Measurements from ENCODE around the gene KIAA1328. TPM values are rescaled to one million over a fixed set of nuclear protein-coding genes. Genes with fewer than 3 reads are reported as not detected.

Gene KIAA1328
- total RNA-seq, 4 donors from 2014 or later, result 16.1 to 32.0 (median 20.1) TPM

- no peak overlapping the region for H3K4me3 ChIP-seq (ENCODE audit: low read depth, poor library complexity, severe bottlenecking)
- TF ChIP-seq CTCF (IDR thresholded peaks at IDR 0.05) (no peak), POLR2A (IDR thresholded peaks at IDR 0.05) (no peak)
- intact Hi-C loops (cut with DNase I; ENCODE audit: low total_unique reads), result no loop called here
- WGBS, 2 donors, result 93 to 98% methylated on average over 1 of the region's 1 CpG
- no peak for DNase-seq (ENCODE audit: low spot score in 2 of 2)
Measured at GRCh38 chr18:37210781-37211180, 381.9 kb downstream of the KIAA1328 start.

GRCh38 chr18:37218022-37218590 is 389.2 kb downstream of the KIAA1328 start:
- no peak overlapping the region for H3K4me3 ChIP-seq (ENCODE audit: low read depth, poor library complexity, severe bottlenecking)
- intact Hi-C loops (cut with DNase I; ENCODE audit: low total_unique reads), result no loop called here
- TF ChIP-seq CTCF (IDR thresholded peaks at IDR 0.05) (no peak), POLR2A (IDR thresholded peaks at IDR 0.05) (no peak)
- WGBS, 2 donors, result 53 to 61% methylated on average over 2 of the region's 2 CpGs
- no peak for DNase-seq (ENCODE audit: low spot score in 2 of 2)

GRCh38 chr18:37219257-37219656 is 390.3 kb downstream of the KIAA1328 start:
- intact Hi-C loops (cut with DNase I; ENCODE audit: low total_unique reads), result no loop called here
- WGBS, 2 donors, result 70 to 78% methylated on average over 7 of the region's 7 CpGs
- H3K4me3 ChIP-seq (ENCODE audit: low read depth, poor library complexity, severe bottlenecking), result no peak overlapping the region
- no peak for TF ChIP-seq POLR2A (IDR thresholded peaks at IDR 0.05)
- no peak for TF ChIP-seq CTCF (IDR thresholded peaks at IDR 0.05)
- DNase-seq (ENCODE audit: low spot score in 2 of 2), result no peak

DNA sequence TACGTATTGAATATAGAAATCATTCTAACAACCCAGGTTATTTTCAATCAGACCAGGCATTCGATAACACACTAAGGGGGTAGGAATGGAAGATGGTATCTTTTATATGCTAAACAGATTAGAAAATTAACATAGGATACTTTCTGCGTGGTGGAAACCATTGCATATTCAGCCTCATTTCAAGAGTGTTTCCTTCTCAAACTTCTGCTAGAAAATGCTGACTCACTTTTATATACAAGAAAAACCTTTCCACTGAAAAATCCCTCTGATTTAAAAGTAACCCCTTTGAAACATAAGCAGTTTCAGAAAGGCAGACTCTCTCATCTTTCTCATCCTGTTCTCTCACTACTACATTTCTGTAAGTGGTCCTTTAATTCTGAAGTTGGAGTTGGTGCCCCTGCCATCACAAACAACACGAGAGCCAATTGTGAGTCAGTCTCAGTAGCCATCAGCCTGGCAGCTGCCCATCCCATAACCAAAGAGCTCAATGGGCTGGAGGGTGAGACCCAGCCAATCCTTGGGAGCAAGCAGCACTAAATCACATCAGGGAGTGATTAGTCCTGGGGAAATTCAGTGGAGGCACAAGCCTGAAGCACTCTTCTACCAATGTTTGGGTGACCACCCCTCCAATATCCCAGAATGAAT is 393.5 kb downstream of the KIAA1328 start:
- intact Hi-C loops (cut with DNase I; ENCODE audit: low total_unique reads), result no loop called here
- H3K4me3 ChIP-seq (ENCODE audit: low read depth, poor library complexity, severe bottlenecking), result no peak overlapping the region
- TF ChIP-seq CTCF (IDR thresholded peaks at IDR 0.05), result no peak
- TF ChIP-seq POLR2A (IDR thresholded peaks at IDR 0.05), result no peak
- 89 to 96% methylated on average over 4 of the region's 4 CpGs for WGBS, 2 donors
- DNase-seq (ENCODE audit: low spot score in 2 of 2), result no peak

GRCh38 chr18:37222999-37223378 is 394.1 kb downstream of the KIAA1328 start:
- TF ChIP-seq POLR2A (IDR thresholded peaks at IDR 0.05) (no peak), CTCF (IDR thresholded peaks at IDR 0.05) (no peak)
- no peak overlapping the region for H3K4me3 ChIP-seq (ENCODE audit: low read depth, poor library complexity, severe bottlenecking)
- 84 to 86% methylated on average over 5 of the region's 5 CpGs for WGBS, 2 donors
- intact Hi-C loops (cut with DNase I; ENCODE audit: low total_unique reads), result no loop called here
- DNase-seq (ENCODE audit: low spot score in 2 of 2), result no peak

GRCh38 chr18:37225279-37225678 is 396.4 kb downstream of the KIAA1328 start:
- no peak for DNase-seq (ENCODE audit: low spot score in 2 of 2)
- H3K4me3 ChIP-seq (ENCODE audit: low read depth, poor library complexity, severe bottlenecking), result no peak overlapping the region
- intact Hi-C loops (cut with DNase I; ENCODE audit: low total_unique reads), result no loop called here

More at GRCh38 chr18:37225279-37225678, 396.4 kb downstream of the KIAA1328 start:
- TF ChIP-seq CTCF (IDR thresholded peaks at IDR 0.05) (no peak), POLR2A (IDR thresholded peaks at IDR 0.05) (no peak)
- WGBS, 2 donors, result 64 to 68% methylated on average over 4 of the region's 4 CpGs

Measured in lower leg skin (tissue), 4 donors.